K562 (cell line): Measurements from ENCODE around the gene FGF5. TPM values are rescaled to one million over a fixed set of nuclear protein-coding genes. Genes with fewer than 3 reads are reported as not detected.

Source experiments
- C11orf30 ChIP-seq: fragments of 450-650 bp; IDR thresholded peaks from 2 replicates; pipeline ENCODE4 v1.6.1; 2016; ENCODE audit warnings: low read depth, mild to moderate bottlenecking
- FOXK1 ChIP-seq: sonication (generic); formaldehyde crosslinking; IDR thresholded peaks from 2 replicates; pipeline ENCODE4 v1.8.0; 2022; ENCODE audit warnings: missing genetic modification reagents, mild to moderate bottlenecking, borderline replicate concordance
- ILK ChIP-seq: fragments of 450-650 bp; IDR thresholded peaks from 2 replicates; pipeline ENCODE4 v1.6.1; 2016; ENCODE audit warnings: missing genetic modification characterization, low read depth, mild to moderate bottlenecking, missing compliant biosample characterization, moderate library complexity, borderline replicate concordance
- MAFG ChIP-seq: fragments of 450-650 bp; conservative IDR thresholded peaks from 2 replicates; pipeline ENCODE4 v1.6.1; 2016; ENCODE audit warnings: missing genetic modification characterization, missing compliant biosample characterization
- MAFK ChIP-seq: IDR thresholded peaks from 2 replicates; pipeline ENCODE4 v1.6.1; 2011; ENCODE audit warnings: low read length, improper control_type of control experiment
- MEIS2 ChIP-seq: fragments of 450-650 bp; IDR thresholded peaks from 2 replicates; pipeline ENCODE4 v1.6.1; 2014; ENCODE audit warnings: mild to moderate bottlenecking; ENCODE audit not compliant: partially characterized antibody
- MITF ChIP-seq: IDR thresholded peaks from 2 replicates; pipeline ENCODE4 v1.6.1; 2014; ENCODE audit warnings: antibody characterized with exemption
- NKRF ChIP-seq: fragments of 450-650 bp; IDR thresholded peaks from 2 replicates; pipeline ENCODE4 v1.6.1; 2016; ENCODE audit warnings: borderline replicate concordance
- SNAPC5 ChIP-seq: fragments of 250-450 bp; sonication (Bioruptor Pico); IDR thresholded peaks from 2 replicates; pipeline ENCODE4 v1.8.0; 2021; ENCODE audit warnings: moderate library complexity, mild to moderate bottlenecking, inconsistent platforms
- TAF9B ChIP-seq: fragments of 450-650 bp; IDR thresholded peaks from 2 replicates; pipeline ENCODE4 v1.6.1; 2018; ENCODE audit warnings: mild to moderate bottlenecking; ENCODE audit not compliant: partially characterized antibody
- ZFPM2 ChIP-seq: fragments of 250-450 bp; sonication (Bioruptor Pico); IDR thresholded peaks from 2 replicates; pipeline ENCODE4 v1.5.1; 2022; ENCODE audit warnings: mild to moderate bottlenecking
- ZNF197 ChIP-seq: fragments of 200-800 bp; sonication (Bioruptor generic); IDR thresholded peaks from 2 replicates; pipeline ENCODE4 v1.6.1; 2016; ENCODE audit warnings: low read depth, missing genetic modification characterization, missing compliant biosample characterization
- ZNF318 ChIP-seq, 2 experiments: fragments of 450-650 bp; IDR thresholded peaks; 2 replicates each; pipeline ENCODE4 v1.6.1; 2016; ENCODE audit warnings: mild to moderate bottlenecking in 2 of 2, borderline replicate concordance in 1 of 2, low read depth in 1 of 2, moderate library complexity in 1 of 2
- ZNF584 ChIP-seq: fragments of 200-800 bp; sonication (Bioruptor generic); IDR thresholded peaks from 2 replicates; pipeline ENCODE4 v1.6.1; 2016; ENCODE audit warnings: low read depth, mild to moderate bottlenecking, missing genetic modification characterization, missing compliant biosample characterization
- ZNF655 ChIP-seq: fragments of 250-450 bp; sonication (Bioruptor Pico); IDR thresholded peaks from 2 replicates; pipeline ENCODE4 v1.5.0; 2021
- ZNF696 ChIP-seq: fragments of 250-450 bp; sonication (Bioruptor Pico); conservative IDR thresholded peaks from 2 replicates; pipeline ENCODE4 v1.4.0; 2020; ENCODE audit warnings: mild to moderate bottlenecking, moderate library complexity
- polyA plus RNA-seq, 8 experiments: library from polyadenylated mRNA; depleted of rRNA in 4 of 8; stranded (reverse) in 5 of 8; unstranded in 3 of 8; fragments of >200 nt; fragmentation: Nextera tagmentation in 2 of 8; fragmentation: Illumina TruSeq in 1 of 8; extraction: Ambion mirVana in 2 of 8; extraction: Trizol in 1 of 8; gene quantifications; 2 replicates each; pipeline versions ENCODE4 v1.2.1 to v1.2.3, GENCODE V29; 2011 to 2014; ENCODE audit warnings: inconsistent platforms in 1 of 8, missing spikeins in 1 of 8
- total RNA-seq, 7 experiments: library from RNA; depleted of rRNA in 6 of 7; stranded (reverse); fragments of >200 nt in 6 of 7; fragmentation: Illumina TruSeq in 2 of 7; extraction: Trizol in 2 of 7; gene quantifications; 2 replicates each; pipeline versions ENCODE4 v1.2.1 to v1.2.3, GENCODE V29; 2011 to 2021; ENCODE audit warnings: low replicate concordance in 1 of 7

FGF5 gene
- total and polyA plus RNA-seq, 9 of the 15 experiments (the other 6 are each of a cell fraction or from before 2014, with no cell fraction given) = 0.38 to 2.7 (median 1.1) TPM

- no peak for TF ChIP-seq FOXK1
- TF ChIP-seq ZNF696 (CRISPR knock-in tag) = no peak
- no peak for TF ChIP-seq ZFPM2 (CRISPR knock-in tag)
- TF ChIP-seq ILK (tag) = no peak
- TF ChIP-seq MEIS2 = peak; percentile 88
- TF ChIP-seq ZNF655 (CRISPR knock-in tag) = no peak
- TF ChIP-seq NKRF = no peak
- no peak for TF ChIP-seq ZNF318 (IDR thresholded peaks at IDR 0.05; ENCODE audit: borderline replicate concordance in 1 of 2, low read depth in 1 of 2)
- no peak for TF ChIP-seq SNAPC5 (CRISPR knock-in tag)
- TF ChIP-seq MAFK = peak; percentile 62; the same call in 1 of the 2 replicates
- peak; percentile 69 for TF ChIP-seq C11orf30
- TF ChIP-seq MITF = no peak
- TF ChIP-seq MAFG (tag) = peak; percentile 83
- TF ChIP-seq ZNF197 (CRISPR knock-in tag) = no peak
- no peak for TF ChIP-seq TAF9B
- no peak for TF ChIP-seq ZNF584 (CRISPR knock-in tag)
Measured at GRCh38 chr4:80252427-80252826, 14.0 kb upstream of the FGF5 start (continued).
